ENCODE data around the gene NID2. TPM values are rescaled to one million over a fixed set of nuclear protein-coding genes. Genes with fewer than 3 reads are reported as not detected.

NID2 gene
- total and polyA plus RNA-seq, 4 donors = 3.4 to 116 (median 7.8) TPM

- no peak overlapping the region for H3K9ac ChIP-seq (ENCODE audit: insufficient read depth in 1 of 2, low read length in 2 of 2)
- ATAC-seq (ENCODE audit: insufficient read depth, low FRiP score) (no peak), DNase-seq (no peak)
- TF ChIP-seq CTCF (IDR thresholded peaks at IDR 0.05; ENCODE audit: control extremely low read depth, extremely low read depth) = no peak
- H3K27me3 ChIP-seq (ENCODE audit: control insufficient read depth in 3 of 3, insufficient read depth in 3 of 3, low read length in 2 of 3) = no peaks in the 10 kb centered on the region
- peaks cover 0 to 3% (median 0%) of the 10 kb centered on the region in 4 donors for H3K9me3 ChIP-seq (ENCODE audit: control insufficient read depth in 4 of 4, insufficient read depth in 3 of 4, low read length in 3 of 4)
- no peak overlapping the region for H3K27ac ChIP-seq (ENCODE audit: low read depth in 1 of 2, low read length in 1 of 2)
- H3K4me1 ChIP-seq (ENCODE audit: control insufficient read depth in 5 of 5, insufficient read depth in 5 of 5, low read length in 5 of 5) = peaks cover 0 to 18% (median 9%) of the 10 kb centered on the region in 5 donors
- 95% methylated on average over 9 of the region's 9 CpGs for WGBS, 2 donors
- peaks cover 25 to 49% (median 36%) of the 10 kb centered on the region in 4 donors for H3K36me3 ChIP-seq (ENCODE audit: control insufficient read depth in 4 of 4, insufficient read depth in 4 of 4, low read length in 4 of 4)
- no peak overlapping the region for H3K4me3 ChIP-seq
Measured at GRCh38 chr14:52011523-52011922, 57.3 kb downstream of the NID2 start.

GRCh38 chr14:52010173-52010693 lies 58.6 kb downstream of the NID2 start:
- WGBS, 2 donors = 90 to 98% methylated on average over 3 of the region's 3 CpGs

GRCh38 chr14:52008136-52008535 lies 60.7 kb downstream of the NID2 start:
- 96 to 98% methylated on average over 4 of the region's 4 CpGs for WGBS, 2 donors
- no peaks in the 10 kb centered on the region for H3K27me3 ChIP-seq (ENCODE audit: control insufficient read depth in 3 of 3, insufficient read depth in 3 of 3, low read length in 2 of 3)
- no peak overlapping the region for H3K4me3 ChIP-seq
- DNase-seq (no peak), ATAC-seq (ENCODE audit: insufficient read depth, low FRiP score) (no peak)
- no peak for TF ChIP-seq CTCF (IDR thresholded peaks at IDR 0.05; ENCODE audit: control extremely low read depth, extremely low read depth)
- peaks cover 0 to 3% (median 0%) of the 10 kb centered on the region in 4 donors for H3K9me3 ChIP-seq (ENCODE audit: control insufficient read depth in 4 of 4, insufficient read depth in 3 of 4, low read length in 3 of 4)
- H3K27ac ChIP-seq (ENCODE audit: low read depth in 1 of 2, low read length in 1 of 2) = no peak overlapping the region
- H3K36me3 ChIP-seq (ENCODE audit: control insufficient read depth in 4 of 4, insufficient read depth in 4 of 4, low read length in 4 of 4) = peaks cover 33 to 71% (median 54%) of the 10 kb centered on the region in 4 donors
- H3K4me1 ChIP-seq (ENCODE audit: control insufficient read depth in 5 of 5, insufficient read depth in 5 of 5, low read length in 5 of 5) = peaks cover 0 to 15% (median 4%) of the 10 kb centered on the region in 5 donors
- no peak overlapping the region for H3K9ac ChIP-seq (ENCODE audit: insufficient read depth in 1 of 2, low read length in 2 of 2)

More at GRCh38 chr14:52010173-52010693, 58.6 kb downstream of the NID2 start:
- H3K9ac ChIP-seq (ENCODE audit: insufficient read depth in 1 of 2, low read length in 2 of 2) = no peak overlapping the region
- H3K4me3 ChIP-seq = no peak overlapping the region
- H3K27ac ChIP-seq (ENCODE audit: low read depth in 1 of 2, low read length in 1 of 2) = no peak overlapping the region
- H3K36me3 ChIP-seq (ENCODE audit: control insufficient read depth in 4 of 4, insufficient read depth in 4 of 4, low read length in 4 of 4) = peaks cover 34 to 60% (median 47%) of the 10 kb centered on the region in 4 donors
- ATAC-seq (ENCODE audit: insufficient read depth, low FRiP score) (no peak), DNase-seq (no peak)
- peaks cover 0 to 18% (median 9%) of the 10 kb centered on the region in 5 donors for H3K4me1 ChIP-seq (ENCODE audit: control insufficient read depth in 5 of 5, insufficient read depth in 5 of 5, low read length in 5 of 5)
- no peak for TF ChIP-seq CTCF (IDR thresholded peaks at IDR 0.05; ENCODE audit: control extremely low read depth, extremely low read depth)
- no peaks in the 10 kb centered on the region for H3K27me3 ChIP-seq (ENCODE audit: control insufficient read depth in 3 of 3, insufficient read depth in 3 of 3, low read length in 2 of 3)
- H3K9me3 ChIP-seq (ENCODE audit: control insufficient read depth in 4 of 4, insufficient read depth in 3 of 4, low read length in 3 of 4) = peaks cover 0 to 3% (median 0%) of the 10 kb centered on the region in 4 donors

- peaks cover 0 to 3% (median 0%) of the 10 kb centered on the region in 4 donors for H3K9me3 ChIP-seq (ENCODE audit: control insufficient read depth in 4 of 4, insufficient read depth in 3 of 4, low read length in 3 of 4)
- no peak overlapping the region for H3K27ac ChIP-seq (ENCODE audit: low read depth in 1 of 2, low read length in 1 of 2)
- H3K4me3 ChIP-seq = no peak overlapping the region
- no peak overlapping the region for H3K9ac ChIP-seq (ENCODE audit: insufficient read depth in 1 of 2, low read length in 2 of 2)
- DNase-seq = no peak
- TF ChIP-seq CTCF (IDR thresholded peaks at IDR 0.05; ENCODE audit: control extremely low read depth, extremely low read depth) = no peak
- WGBS, 2 donors = 82 to 94% methylated on average over 1 of the region's 1 CpG
- H3K27me3 ChIP-seq (ENCODE audit: control insufficient read depth in 3 of 3, insufficient read depth in 3 of 3, low read length in 2 of 3) = no peaks in the 10 kb centered on the region
- H3K4me1 ChIP-seq (ENCODE audit: control insufficient read depth in 5 of 5, insufficient read depth in 5 of 5, low read length in 5 of 5) = peaks cover 0 to 14% (median 3%) of the 10 kb centered on the region in 5 donors
- H3K36me3 ChIP-seq (ENCODE audit: control insufficient read depth in 4 of 4, insufficient read depth in 4 of 4, low read length in 4 of 4) = peaks cover 34 to 76% (median 54%) of the 10 kb centered on the region in 4 donors
- no peak for ATAC-seq (ENCODE audit: insufficient read depth, low FRiP score)
Measured at GRCh38 chr14:52007637-52008036, 61.2 kb downstream of the NID2 start.
